H9 (cell line): Measurements from ENCODE around the gene SETBP1. TPM values are rescaled to one million over a fixed set of nuclear protein-coding genes. Genes with fewer than 3 reads are reported as not detected.

Experiments used
- DNase-seq: peaks from one replicate; pipeline ENCODE4 v3.0.0-alpha.2; 2017
- H2AFZ ChIP-seq: one replicate; pipeline ENCODE4 v1.6.1; 2013; ENCODE audit warnings: mild to moderate bottlenecking, low read length, control low read depth, moderate library complexity
- H2AK5ac ChIP-seq: 2 replicates; pipeline ENCODE4 v1.6.1; 2013; ENCODE audit warnings: low read length, control low read depth, mixed read lengths; ENCODE audit not compliant: insufficient read length
- H2BK120ac ChIP-seq: one replicate; pipeline ENCODE4 v1.6.1; 2013; ENCODE audit warnings: low read depth, mild to moderate bottlenecking, low read length, control low read depth, inconsistent platforms; ENCODE audit not compliant: poor library complexity, severe bottlenecking
- H2BK12ac ChIP-seq: 2 replicates; pipeline ENCODE4 v1.6.1; 2013; ENCODE audit warnings: low read length, control low read depth, mixed read lengths, low read depth; ENCODE audit not compliant: insufficient read length
- H2BK15ac ChIP-seq: 2 replicates; pipeline ENCODE4 v1.6.1; 2013; ENCODE audit warnings: low read depth, low read length, control low read depth
- H2BK20ac ChIP-seq: one replicate; pipeline ENCODE4 v1.6.1; 2013; ENCODE audit warnings: low read depth, mild to moderate bottlenecking, low read length, control low read depth, inconsistent platforms; ENCODE audit not compliant: poor library complexity, severe bottlenecking
- H2BK5ac ChIP-seq: 2 replicates; pipeline ENCODE4 v1.6.1; 2013; ENCODE audit warnings: low read length, control low read depth, mixed read lengths; ENCODE audit not compliant: insufficient read length
- H3K14ac ChIP-seq: 2 replicates; pipeline ENCODE4 v1.6.1; 2013; ENCODE audit warnings: low read length, control low read depth; ENCODE audit not compliant: insufficient read depth
- H3K18ac ChIP-seq: 2 replicates; pipeline ENCODE4 v1.6.1; 2013; ENCODE audit warnings: low read depth, mild to moderate bottlenecking, mixed read lengths, low read length, control low read depth; ENCODE audit not compliant: insufficient read length
- H3K23ac ChIP-seq: 2 replicates; pipeline ENCODE4 v1.6.1; 2013; ENCODE audit warnings: low read length, control low read depth, mixed read lengths, low read depth; ENCODE audit not compliant: insufficient read length
- H3K23me2 ChIP-seq: 2 replicates; pipeline ENCODE4 v1.6.1; 2013; ENCODE audit warnings: low read depth, mild to moderate bottlenecking, mixed read lengths, low read length, control low read depth; ENCODE audit not compliant: insufficient read length, poor library complexity, severe bottlenecking
- H3K27ac ChIP-seq: 2 replicates; pipeline ENCODE4 v1.5.1; 2013; ENCODE audit warnings: low read length, control low read depth, mixed read lengths, low read depth; ENCODE audit not compliant: insufficient read length
- H3K27me3 ChIP-seq: 2 replicates; pipeline ENCODE4 v1.6.1; 2013; ENCODE audit warnings: low read length, control low read depth, inconsistent platforms; ENCODE audit not compliant: insufficient read depth
- H3K4ac ChIP-seq: 2 replicates; pipeline ENCODE4 v1.6.1; 2013; ENCODE audit warnings: low read depth, mild to moderate bottlenecking, control low read depth, inconsistent platforms, low read length, moderate library complexity
- H3K4me1 ChIP-seq: 2 replicates; pipeline ENCODE4 v1.6.1; 2013; ENCODE audit warnings: low read length, control low read depth, inconsistent platforms; ENCODE audit not compliant: insufficient read depth
- H3K4me2 ChIP-seq: 2 replicates; pipeline ENCODE4 v1.6.1; 2013; ENCODE audit warnings: low read length, control low read depth, mixed read lengths; ENCODE audit not compliant: insufficient read length, insufficient read depth
- H3K56ac ChIP-seq: 2 replicates; pipeline ENCODE4 v1.6.1; 2013; ENCODE audit warnings: low read depth, mild to moderate bottlenecking, mixed read lengths, low read length, control low read depth; ENCODE audit not compliant: insufficient read length
- H3K79me1 ChIP-seq: 2 replicates; pipeline ENCODE4 v1.6.1; 2013; ENCODE audit warnings: low read depth, mild to moderate bottlenecking, moderate library complexity, low read length, control low read depth, inconsistent platforms; ENCODE audit not compliant: insufficient read depth, poor library complexity, severe bottlenecking
- H3K79me2 ChIP-seq: 2 replicates; pipeline ENCODE4 v1.6.1; 2013; ENCODE audit warnings: low read length, control low read depth, inconsistent platforms; ENCODE audit not compliant: insufficient read depth
- H3K9ac ChIP-seq: 2 replicates; pipeline ENCODE4 v1.6.1; 2013; ENCODE audit warnings: low read length, control low read depth, mixed read lengths; ENCODE audit not compliant: insufficient read length; ENCODE audit errors: extremely low read depth
- H3K9me3 ChIP-seq: one replicate; pipeline ENCODE4 v1.6.1; 2013; ENCODE audit warnings: low read depth, low read length, inconsistent platforms; ENCODE audit not compliant: control insufficient read depth
- H3T11ph ChIP-seq: one replicate; pipeline ENCODE4 v1.6.1; 2013; ENCODE audit warnings: mild to moderate bottlenecking, low read length, control low read depth, inconsistent platforms
- H4K20me1 ChIP-seq: one replicate; pipeline ENCODE4 v1.6.1; 2013; ENCODE audit not compliant: control insufficient read depth, insufficient read length, insufficient read depth
- H4K5ac ChIP-seq: 2 replicates; pipeline ENCODE4 v1.6.1; 2013; ENCODE audit warnings: low read depth, mild to moderate bottlenecking, mixed read lengths, low read length, control low read depth; ENCODE audit not compliant: insufficient read length
- H4K8ac ChIP-seq: replicated peaks from 2 replicates; pipeline ENCODE4 v1.6.1; 2013; ENCODE audit warnings: low read length, control low read depth, mixed read lengths, low read depth; ENCODE audit not compliant: insufficient read length
- H4K91ac ChIP-seq: 2 replicates; pipeline ENCODE4 v1.6.1; 2013; ENCODE audit warnings: low read depth, mild to moderate bottlenecking, moderate library complexity, mixed read lengths, low read length, control low read depth; ENCODE audit not compliant: insufficient read length
- H3K27ac Mint-ChIP-seq, 3 experiments: 2 replicates in 2 of 3; 3 replicates in 1 of 3; pipeline ENCODE4 v1.8.0; 2020 to 2021; ENCODE audit warnings: mixed read lengths in 3 of 3, mild to moderate bottlenecking in 1 of 3, moderate library complexity in 1 of 3
- H3K27me3 Mint-ChIP-seq: 2 replicates; pipeline ENCODE4 v1.8.0; 2021; ENCODE audit warnings: low read depth, mild to moderate bottlenecking, moderate library complexity, mixed read lengths
- H3K36me3 Mint-ChIP-seq, 3 experiments: 2 replicates in 2 of 3; 3 replicates in 1 of 3; pipeline ENCODE4 v1.8.0; 2020 to 2021; ENCODE audit warnings: low read depth in 3 of 3, mixed read lengths in 3 of 3; ENCODE audit not compliant: insufficient read depth in 1 of 3
- H3K4me1 Mint-ChIP-seq, 2 experiments: 2 replicates each; pipeline ENCODE4 v1.8.0; 2020; ENCODE audit warnings: mixed read lengths in 2 of 2
- H3K4me3 Mint-ChIP-seq, 2 experiments: 2 replicates in 1 of 2; 3 replicates in 1 of 2; pipeline ENCODE4 v1.8.0; 2020 to 2021; ENCODE audit warnings: mild to moderate bottlenecking in 2 of 2, mixed read lengths in 2 of 2, moderate library complexity in 1 of 2
- H3K9me3 Mint-ChIP-seq, 2 experiments: 2 replicates in 1 of 2; 3 replicates in 1 of 2; pipeline ENCODE4 v1.8.0; 2020; ENCODE audit warnings: mild to moderate bottlenecking in 2 of 2, mixed read lengths in 2 of 2, moderate library complexity in 1 of 2
- WGBS: extraction: QIAGEN DNeasy Blood & Tissue Kit; methylation state at CpG from one replicate; pipeline ENCODE4 v1.1.7; 2013; ENCODE audit warnings: missing lambda C conversion rate, low lambda C conversion rate, mixed read lengths; ENCODE audit not compliant: insufficient read length; ENCODE audit errors: extremely low coverage; 5-methylcytosine and 5-hydroxymethylcytosine counted together
- total RNA-seq: library from RNA; stranded (reverse); gene quantifications from 2 replicates; pipeline ENCODE4 v1.2.1, GENCODE V29; 2021
- TF ChIP-seq, protein P1 (sequence below): fragments of 200-600 bp; sonication (generic); conservative IDR thresholded peaks from 3 replicates; pipeline ENCODE4 v1.8.0; 2021; ENCODE audit warnings: antibody characterized with exemption, mild to moderate bottlenecking

The SETBP1 gene
- total RNA-seq, 1 experiment from 2014 or later: 4.6 TPM

DNA sequence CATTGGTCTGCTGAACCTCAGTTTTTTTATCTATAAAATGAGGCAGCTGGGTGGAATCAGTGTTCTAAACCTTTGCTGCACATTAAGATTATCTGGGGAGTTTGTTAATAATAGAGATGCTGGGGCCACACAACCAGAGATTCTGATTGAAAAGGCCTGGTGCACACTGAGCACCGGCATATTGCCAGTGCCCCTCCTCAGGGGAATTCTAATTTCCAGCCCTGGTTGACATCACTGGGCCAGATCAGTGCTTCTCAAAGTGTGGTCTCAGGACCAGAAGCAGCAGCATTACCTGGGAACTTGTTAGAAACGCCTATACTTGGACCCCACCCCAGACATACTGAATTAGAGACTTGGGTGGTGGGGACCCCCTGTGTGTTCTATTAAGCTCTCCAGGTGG, 112.5 kb downstream of the SETBP1 start:
- Histone ChIP-seq H2BK15ac (no peak overlapping the region), H3K4me1 (no peaks in the 10 kb centered on the region; the same call in 1 of the 2 replicates), H3K27me3 (no peaks in the 10 kb centered on the region), H2BK20ac (no peak overlapping the region), H3K4ac (no peak overlapping the region), H2BK120ac (no peak overlapping the region), H2AFZ (no peak overlapping the region), H4K91ac (no peak overlapping the region), H3K79me1 (no peaks in the 10 kb centered on the region), H4K20me1 (no peaks in the 10 kb centered on the region), H3K79me2 (no peaks in the 10 kb centered on the region), H3K4me2 (no peak overlapping the region), H2BK12ac (no peak overlapping the region), H3K9ac (no peak overlapping the region), H2BK5ac (no peak overlapping the region), H3K56ac (no peak overlapping the region), H4K8ac (no peak overlapping the region), H4K5ac (no peak overlapping the region), H3K27ac (no peak overlapping the region), H3K23ac (no peak overlapping the region), H3K23me2 (no peaks in the 10 kb centered on the region), H3K9me3 (no peaks in the 10 kb centered on the region), H2AK5ac (no peak overlapping the region), H3T11ph (no peak overlapping the region), H3K18ac (no peak overlapping the region), H3K14ac (no peak overlapping the region)
- Mint-ChIP-seq H3K4me3 (no peak overlapping the region), H3K9me3 (no peaks in the 10 kb centered on the region), H3K27ac (no peak overlapping the region), H3K36me3 (no peaks in the 10 kb centered on the region), H3K27me3 (no peaks in the 10 kb centered on the region; the same call in 1 of the 2 replicates), H3K4me1 (peaks cover 4 to 10% of the 10 kb centered on the region in 2 experiments)
- WGBS: no CpG with 5 or more reads among the region's 2 CpGs
- DNase-seq: no peak
- TF ChIP-seq, protein P1, sequence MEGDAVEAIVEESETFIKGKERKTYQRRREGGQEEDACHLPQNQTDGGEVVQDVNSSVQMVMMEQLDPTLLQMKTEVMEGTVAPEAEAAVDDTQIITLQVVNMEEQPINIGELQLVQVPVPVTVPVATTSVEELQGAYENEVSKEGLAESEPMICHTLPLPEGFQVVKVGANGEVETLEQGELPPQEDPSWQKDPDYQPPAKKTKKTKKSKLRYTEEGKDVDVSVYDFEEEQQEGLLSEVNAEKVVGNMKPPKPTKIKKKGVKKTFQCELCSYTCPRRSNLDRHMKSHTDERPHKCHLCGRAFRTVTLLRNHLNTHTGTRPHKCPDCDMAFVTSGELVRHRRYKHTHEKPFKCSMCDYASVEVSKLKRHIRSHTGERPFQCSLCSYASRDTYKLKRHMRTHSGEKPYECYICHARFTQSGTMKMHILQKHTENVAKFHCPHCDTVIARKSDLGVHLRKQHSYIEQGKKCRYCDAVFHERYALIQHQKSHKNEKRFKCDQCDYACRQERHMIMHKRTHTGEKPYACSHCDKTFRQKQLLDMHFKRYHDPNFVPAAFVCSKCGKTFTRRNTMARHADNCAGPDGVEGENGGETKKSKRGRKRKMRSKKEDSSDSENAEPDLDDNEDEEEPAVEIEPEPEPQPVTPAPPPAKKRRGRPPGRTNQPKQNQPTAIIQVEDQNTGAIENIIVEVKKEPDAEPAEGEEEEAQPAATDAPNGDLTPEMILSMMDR: no peak
